GM18909 (cell line): ENCODE results near the gene GPR4.
A peak's percentile ranks its signal among the peaks of the same experiment; 100 is the strongest.

Source experiments
- ATAC-seq: cut with Tn5 transposase; IDR thresholded peaks from one replicate; pipeline ENCODE4 v1.9.1; 2021; ENCODE audit warnings: mild to moderate bottlenecking; ENCODE audit not compliant: unreplicated experiment, poor library complexity

Gene GPR4

DNA sequence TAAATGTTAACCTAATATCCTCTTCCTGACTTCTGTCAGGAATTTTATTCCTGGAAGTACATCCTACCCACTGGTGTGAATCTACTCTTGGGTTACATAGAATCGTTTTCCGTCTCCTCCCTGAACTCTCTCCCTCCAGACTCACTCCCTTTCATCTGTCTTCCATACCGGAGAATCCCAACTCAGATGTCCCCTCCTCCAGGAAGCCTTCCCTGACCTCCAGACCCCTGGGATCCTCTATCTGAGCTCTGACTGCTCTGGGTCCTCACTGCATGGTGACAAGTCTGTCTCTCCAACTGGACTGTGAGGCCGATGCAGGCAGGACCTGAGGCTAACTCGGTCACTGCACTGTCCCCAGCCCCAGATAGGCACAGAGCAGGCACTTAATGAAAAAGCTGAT, 42.0 kb downstream of the GPR4 start:
- ATAC-seq: no peak

DNA sequence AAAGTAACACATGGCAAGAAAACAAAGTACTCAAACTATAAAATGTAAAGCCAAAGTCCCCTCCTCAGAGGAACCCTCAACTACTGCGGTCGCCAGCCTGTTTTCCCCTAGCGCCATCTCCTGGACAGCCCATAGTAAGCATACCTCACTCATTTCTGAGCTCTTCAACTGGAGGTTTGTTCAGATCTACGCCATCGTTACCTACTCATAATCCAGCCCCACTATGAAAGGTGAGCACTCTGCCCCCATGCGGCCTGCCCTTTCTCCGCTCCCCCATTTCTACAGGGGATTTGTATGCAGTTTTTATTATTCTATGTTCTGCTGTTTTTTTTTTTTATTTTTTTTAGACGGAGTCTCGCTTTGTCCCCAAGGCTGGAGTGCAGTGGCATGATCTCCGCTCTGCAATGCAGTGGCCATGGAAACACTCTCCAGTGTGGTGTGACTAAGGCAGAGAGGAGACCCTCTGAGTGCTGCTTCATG, 43.6 kb downstream of the GPR4 start:
- peak; percentile 68 for ATAC-seq

DNA sequence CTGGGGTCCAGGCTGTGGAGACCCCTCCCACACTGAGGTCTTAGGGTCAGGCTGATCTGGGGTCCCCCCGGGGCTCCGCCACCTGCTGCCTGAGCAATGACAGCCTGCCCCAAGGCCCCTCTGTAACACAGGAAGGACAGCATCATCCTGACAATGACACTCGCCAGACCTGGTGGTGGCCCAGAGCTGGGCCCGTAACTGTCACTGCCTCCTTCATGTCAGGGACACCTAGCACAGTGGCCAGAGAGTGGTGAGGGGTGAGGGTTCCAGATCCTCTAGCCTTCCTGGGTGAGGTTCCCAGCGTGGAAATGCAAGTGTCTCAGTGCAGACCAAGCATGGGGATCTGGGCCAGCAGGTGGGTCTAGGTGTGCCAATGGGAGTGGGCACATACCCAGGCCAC, 45.2 kb downstream of the GPR4 start:
- no peak for ATAC-seq

DNA sequence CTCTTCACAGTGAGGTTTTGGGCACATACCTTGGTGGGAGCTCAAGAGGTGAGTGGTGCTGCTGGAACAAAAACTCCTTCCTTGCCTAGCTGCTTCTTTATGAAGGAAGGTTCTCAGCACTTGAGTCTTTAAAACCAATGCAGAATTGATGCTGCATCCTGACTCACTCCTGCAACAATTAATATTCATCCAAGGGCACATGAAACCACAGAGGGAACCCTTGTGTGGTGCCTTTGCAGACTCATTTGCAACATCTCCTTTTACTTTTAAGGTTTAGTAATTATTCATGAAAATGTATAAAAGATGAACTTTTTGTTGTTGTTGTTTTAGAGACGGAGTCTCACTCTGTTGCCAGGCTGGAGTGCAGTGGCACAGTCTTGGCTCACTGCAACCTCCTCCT, 47.5 kb downstream of the GPR4 start:
- ATAC-seq: no peak

DNA sequence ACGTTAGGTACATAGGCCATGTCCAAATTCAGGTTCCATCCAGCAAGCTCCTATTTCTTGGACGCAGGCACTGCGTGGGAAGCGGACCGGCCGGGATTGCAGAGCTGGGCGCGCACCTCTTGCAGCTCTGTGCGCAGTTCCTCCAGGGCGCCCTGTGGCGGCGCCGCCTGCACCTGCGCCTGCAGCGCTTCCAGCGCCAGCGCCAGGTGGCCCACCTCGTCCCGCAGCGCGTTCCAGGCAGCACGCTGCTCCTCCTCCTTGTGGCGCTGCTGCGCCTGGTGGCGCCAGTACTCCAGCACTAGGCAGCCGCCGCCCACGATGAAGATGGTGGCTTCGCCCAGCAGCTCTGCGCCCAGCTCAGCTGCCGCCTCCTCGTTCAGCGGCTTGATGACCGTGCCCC, 48.5 kb downstream of the GPR4 start:
- ATAC-seq: no peak

DNA sequence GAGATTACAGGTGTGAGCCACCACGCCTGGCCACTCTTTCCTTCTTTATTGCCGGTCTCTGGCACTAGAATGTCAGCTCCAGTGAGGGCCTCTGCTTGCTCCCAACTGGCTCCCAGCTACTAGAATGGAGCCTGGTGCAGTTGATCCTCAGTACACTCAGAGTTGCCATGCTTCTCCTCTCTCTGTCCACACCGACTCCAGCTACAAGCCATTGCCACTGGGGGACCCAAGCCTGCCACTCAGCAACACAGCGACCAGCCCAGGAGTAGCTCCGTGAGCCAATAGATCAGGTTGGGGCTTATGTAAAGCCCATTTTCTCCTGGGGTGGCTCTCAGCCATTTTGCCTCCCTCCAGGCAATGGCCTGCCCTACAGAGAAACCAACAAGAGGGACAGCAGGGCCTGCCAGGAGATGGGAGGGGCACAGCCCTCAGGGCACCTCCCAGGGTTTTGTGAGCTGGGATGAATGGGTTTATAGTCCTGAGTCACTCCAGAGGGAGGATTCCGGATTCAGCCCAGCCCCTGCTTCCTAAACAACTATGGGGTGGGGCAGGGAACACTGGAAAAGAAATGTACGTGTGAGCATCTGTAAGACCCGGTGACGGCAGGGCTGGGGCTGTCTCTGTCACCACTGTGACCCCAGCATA, 53.9 kb downstream of the GPR4 start:
- no peak for ATAC-seq

- ATAC-seq: no peak
These were observed 54.7 kb downstream of the GPR4 start for GRCh38 chr19:45547211-45547770.

DNA sequence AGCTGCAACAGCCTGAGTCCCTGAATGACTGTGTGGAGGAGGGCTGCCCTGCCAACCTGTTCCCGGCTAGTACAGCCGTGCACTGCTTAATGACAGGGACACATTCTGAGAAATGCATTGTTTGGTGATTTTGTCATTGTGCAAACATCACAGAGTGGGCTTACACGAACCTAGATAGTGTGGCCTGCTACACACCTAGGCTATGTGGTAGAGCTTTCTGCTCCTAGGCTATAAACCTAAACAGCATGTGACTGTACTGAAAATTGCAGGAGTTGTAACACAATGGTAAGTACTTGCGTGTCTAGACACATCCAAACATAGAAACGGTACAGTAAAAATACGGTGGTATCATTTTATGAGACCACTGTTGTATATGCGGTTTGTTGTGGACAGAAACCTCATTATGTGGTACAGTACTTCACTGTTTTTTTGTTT, 59.8 kb downstream of the GPR4 start:
- no peak for ATAC-seq
